ENCODE data around the gene KRTAP5-6. TPM values are rescaled to one million over a fixed set of nuclear protein-coding genes. Genes with fewer than 3 reads are reported as not detected.

Gene KRTAP5-6, protein sequence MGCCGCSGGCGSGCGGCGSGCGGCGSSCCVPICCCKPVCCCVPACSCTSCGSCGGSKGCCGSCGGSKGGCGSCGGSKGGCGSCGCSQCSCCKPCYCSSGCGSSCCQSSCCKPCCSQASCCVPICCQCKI
- not detected for total RNA-seq
- long read RNA-seq, donor 1, result 0 reads
- long read RNA-seq, donor 2, result 0 reads

DNA sequence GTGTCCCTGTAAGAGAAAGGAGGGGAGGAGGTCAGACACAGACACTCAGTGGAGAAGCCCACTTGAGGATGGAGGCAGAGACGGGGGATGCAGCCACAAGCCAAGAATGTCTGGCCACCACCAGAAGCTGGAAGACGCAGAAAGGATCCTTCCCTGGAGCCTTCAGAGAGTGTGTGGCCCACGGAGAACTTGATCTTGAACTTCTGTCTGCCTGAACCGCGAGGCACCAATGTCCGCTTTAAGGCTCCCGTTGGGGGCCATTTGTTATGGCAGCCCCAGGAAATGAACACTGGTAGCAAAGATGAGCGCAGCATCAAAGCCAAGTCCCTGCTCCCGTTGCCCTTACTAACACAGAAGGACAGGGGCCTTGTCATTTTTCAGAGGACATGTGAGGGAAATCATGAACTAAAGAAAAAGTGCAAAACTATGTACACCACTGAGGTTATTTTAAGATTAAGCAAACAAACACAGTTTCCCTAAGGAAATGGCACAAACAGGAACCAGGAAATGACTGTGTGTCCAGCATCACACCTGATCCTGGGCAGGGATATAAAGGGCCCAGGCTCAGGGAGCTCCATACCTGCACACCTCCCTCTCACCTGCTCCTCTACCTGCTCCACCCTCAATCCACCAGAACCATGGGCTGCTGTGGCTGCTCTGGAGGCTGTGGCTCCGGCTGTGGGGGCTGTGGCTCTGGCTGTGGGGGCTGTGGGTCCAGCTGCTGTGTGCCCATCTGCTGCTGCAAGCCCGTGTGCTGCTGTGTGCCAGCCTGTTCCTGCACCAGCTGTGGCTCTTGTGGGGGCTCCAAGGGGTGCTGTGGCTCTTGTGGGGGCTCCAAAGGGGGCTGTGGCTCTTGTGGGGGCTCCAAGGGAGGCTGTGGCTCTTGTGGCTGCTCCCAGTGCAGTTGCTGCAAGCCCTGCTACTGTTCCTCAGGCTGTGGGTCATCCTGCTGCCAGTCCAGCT, at the start of gene KRTAP5-6:
TSS of gene KRTAP5-6 (plus strand) at position 588 of the 963 bp plus-strand sequence. CDS start at position 639, 51 bp downstream.
- no peaks in the 10 kb centered on the region for H3K9me3 ChIP-seq
- no peak within 1 kb of the TSS for H3K4me3 ChIP-seq
- TF ChIP-seq, protein P1, sequence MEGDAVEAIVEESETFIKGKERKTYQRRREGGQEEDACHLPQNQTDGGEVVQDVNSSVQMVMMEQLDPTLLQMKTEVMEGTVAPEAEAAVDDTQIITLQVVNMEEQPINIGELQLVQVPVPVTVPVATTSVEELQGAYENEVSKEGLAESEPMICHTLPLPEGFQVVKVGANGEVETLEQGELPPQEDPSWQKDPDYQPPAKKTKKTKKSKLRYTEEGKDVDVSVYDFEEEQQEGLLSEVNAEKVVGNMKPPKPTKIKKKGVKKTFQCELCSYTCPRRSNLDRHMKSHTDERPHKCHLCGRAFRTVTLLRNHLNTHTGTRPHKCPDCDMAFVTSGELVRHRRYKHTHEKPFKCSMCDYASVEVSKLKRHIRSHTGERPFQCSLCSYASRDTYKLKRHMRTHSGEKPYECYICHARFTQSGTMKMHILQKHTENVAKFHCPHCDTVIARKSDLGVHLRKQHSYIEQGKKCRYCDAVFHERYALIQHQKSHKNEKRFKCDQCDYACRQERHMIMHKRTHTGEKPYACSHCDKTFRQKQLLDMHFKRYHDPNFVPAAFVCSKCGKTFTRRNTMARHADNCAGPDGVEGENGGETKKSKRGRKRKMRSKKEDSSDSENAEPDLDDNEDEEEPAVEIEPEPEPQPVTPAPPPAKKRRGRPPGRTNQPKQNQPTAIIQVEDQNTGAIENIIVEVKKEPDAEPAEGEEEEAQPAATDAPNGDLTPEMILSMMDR (IDR thresholded peaks at IDR 0.05), result no peak
- no peak for DNase-seq
- H3K36me3 ChIP-seq (ENCODE audit: low read depth), result no peaks in the 10 kb centered on the region
- peaks cover 6% of the 10 kb centered on the region for H3K4me1 ChIP-seq (ENCODE audit: low read depth)
- no peak for ATAC-seq
- intact Hi-C loops (cut with DNase I, micrococcal nuclease), result no loop called here

DNA sequence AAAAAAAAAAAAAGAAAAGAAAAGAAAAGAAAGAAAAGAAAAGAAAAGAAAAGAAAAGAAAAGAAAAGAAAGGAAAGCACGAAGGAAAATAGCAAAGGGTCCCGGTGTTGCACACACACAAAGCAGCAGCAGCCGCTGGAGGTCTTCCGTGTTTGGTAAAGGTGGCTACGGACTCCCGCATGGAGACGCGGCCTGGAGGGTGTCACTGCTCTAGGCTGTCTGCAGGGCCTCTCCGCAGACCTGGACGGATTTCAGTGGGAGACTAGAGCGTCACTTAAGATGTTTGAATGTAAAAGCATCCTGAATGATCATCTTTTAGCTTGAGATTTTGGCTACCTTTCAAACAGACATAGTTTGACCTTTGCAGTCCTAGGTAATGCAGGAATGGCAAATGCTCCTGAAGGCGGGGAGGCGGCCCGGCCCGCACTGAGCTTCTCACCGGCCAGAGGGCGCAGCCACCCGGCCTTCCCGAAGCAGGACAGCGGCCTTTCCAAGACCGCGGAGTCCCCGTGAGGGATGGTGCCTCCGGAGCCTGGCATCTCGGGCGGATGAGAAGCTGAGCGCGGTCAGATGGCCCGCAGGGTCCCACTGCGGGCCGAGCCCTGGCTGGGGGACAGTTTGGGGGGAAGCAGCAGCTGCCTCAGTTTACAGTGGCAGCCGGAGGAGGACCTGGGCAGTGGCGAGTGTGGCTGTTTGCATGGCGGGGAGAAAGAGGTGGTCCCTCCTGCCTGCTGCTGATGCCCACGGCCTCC, 48.9 kb upstream of the KRTAP5-6 start:
- intact Hi-C loops (cut with DNase I, micrococcal nuclease), result no loop called here
- H3K4me3 ChIP-seq, result no peak overlapping the region
- ATAC-seq (no peak), DNase-seq (peak in 1 of 3 donors; percentile 6)
- TF ChIP-seq, protein P1 (IDR thresholded peaks at IDR 0.05), result no peak
- no peaks in the 10 kb centered on the region for H3K36me3 ChIP-seq (ENCODE audit: low read depth)
- no peaks in the 10 kb centered on the region for H3K9me3 ChIP-seq
- H3K4me1 ChIP-seq (ENCODE audit: low read depth), result no peaks in the 10 kb centered on the region

DNA sequence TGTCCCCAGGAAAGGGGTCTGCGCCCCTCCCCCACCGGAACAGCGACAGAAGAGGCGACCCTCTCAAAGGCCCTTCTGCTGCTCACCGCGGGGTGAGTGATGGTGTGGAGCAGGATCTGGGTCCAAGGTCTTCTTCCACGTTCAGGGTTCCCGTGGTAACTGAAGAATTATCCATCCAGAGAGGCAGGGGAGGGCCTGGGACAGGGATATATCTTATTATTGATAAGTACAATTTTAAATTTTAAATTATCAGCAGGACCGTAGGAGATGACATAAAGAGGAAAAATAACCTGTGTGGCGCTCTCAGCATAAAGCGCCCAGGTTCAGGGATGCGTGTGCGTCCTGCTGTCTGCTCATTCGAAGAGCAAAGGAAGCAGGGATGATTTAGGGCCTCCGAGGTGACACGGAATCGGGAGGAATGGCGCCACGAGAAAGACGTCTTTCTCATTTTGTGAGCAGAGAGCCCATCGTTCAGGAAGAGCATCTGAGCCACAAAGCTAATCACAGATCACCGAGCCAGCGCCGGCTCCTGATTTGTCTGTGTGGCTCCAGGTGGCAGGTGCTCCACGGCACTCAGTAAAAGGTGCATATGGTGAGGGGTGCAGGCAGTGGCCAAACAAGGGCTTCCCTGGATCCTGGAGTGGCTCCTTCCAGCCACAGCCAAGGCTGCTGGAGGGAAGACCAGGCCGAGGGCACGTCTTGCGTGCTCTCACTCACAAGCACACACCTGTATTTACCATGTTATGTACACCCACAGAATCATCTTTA, 48.2 kb upstream of the KRTAP5-6 start:
- no peak for ATAC-seq
- H3K36me3 ChIP-seq (ENCODE audit: low read depth), result no peaks in the 10 kb centered on the region
- intact Hi-C loops (cut with DNase I, micrococcal nuclease), result no loop called here
- DNase-seq, result no peak
- TF ChIP-seq, protein P1 (IDR thresholded peaks at IDR 0.05), result no peak
- H3K4me3 ChIP-seq, result no peak overlapping the region
- H3K9me3 ChIP-seq, result no peaks in the 10 kb centered on the region
- H3K4me1 ChIP-seq (ENCODE audit: low read depth), result no peaks in the 10 kb centered on the region

DNA sequence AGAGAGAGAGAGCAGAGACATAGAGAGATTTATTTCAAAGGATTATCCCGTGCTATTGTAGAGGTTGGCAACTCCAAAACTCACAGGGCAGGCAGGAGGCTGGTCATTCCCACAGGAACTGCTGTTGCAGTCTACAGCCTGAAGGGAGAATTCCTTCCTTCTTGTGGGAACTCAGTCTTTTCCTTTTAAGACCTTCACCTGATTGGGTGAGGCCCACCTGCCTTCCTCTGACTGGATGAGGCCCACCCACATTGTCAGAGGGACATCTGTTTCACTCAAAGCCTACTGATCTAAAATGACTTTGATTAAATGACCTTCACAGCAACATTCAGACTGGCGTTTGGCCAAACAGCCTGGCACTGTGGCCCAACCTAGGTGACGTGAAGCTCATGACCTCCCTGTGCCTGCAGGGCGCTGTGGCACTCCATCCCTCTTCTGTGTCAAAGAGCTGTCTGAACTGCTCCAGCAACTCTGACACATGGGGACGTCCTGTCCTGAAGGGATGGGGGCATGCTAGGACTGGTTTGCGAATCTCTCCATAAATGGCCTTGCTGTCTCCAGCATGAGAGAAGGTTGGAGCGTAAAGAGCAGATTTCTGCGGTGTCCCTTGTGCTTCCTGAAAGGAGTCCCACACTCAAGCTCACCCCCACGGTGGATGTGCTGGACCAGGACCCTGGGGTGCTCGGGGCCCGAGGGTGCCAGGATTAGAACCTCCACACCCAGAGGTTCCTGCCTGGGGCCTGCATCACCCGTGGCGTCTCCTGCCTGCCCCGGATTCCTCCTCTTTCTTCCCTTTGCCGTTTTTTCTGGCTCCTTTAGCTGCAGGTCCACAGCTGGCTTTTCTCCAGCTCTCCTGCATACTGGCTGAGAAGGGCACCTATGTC, 46.7 kb upstream of the KRTAP5-6 start:
- Histone ChIP-seq H3K4me3 (no peak overlapping the region), H3K36me3 (ENCODE audit: low read depth) (no peaks in the 10 kb centered on the region), H3K9me3 (no peaks in the 10 kb centered on the region), H3K4me1 (ENCODE audit: low read depth) (no peaks in the 10 kb centered on the region)
- TF ChIP-seq, protein P1 (IDR thresholded peaks at IDR 0.05), result no peak
- DNase-seq (peak in 2 of 3 donors; percentile 4 to 29), ATAC-seq (no peak)
- intact Hi-C loops (cut with DNase I, micrococcal nuclease), result loop anchor here in 1 of 2 donors (5.0 kb wide), 1 partner anchor 182 kb away; the partner anchor contains the start of gene SYT8

Data from mucosa of descending colon (tissue), 3 donors.